ENCODE data around the gene GRM1.

GRCh38 chr6:146301764-146302163 is 272.9 kb downstream of the GRM1 start:
- TF ChIP-seq CTCF (conservative IDR thresholded peaks at IDR 0.05; ENCODE audit: low read length) (no peak), EZH2phosphoT487 (IDR thresholded peaks at IDR 0.05; ENCODE audit: borderline replicate concordance) (no peak)

Measured in Loucy (cell line).